Measurements from ENCODE around the gene GTPBP10.

Gene GTPBP10

GRCh38 chr7:90390926-90391325, 44.4 kb downstream of the GTPBP10 start:
- Mint-ChIP-seq H3K9me3 (peaks cover 1 to 6% of the 10 kb centered on the region in 2 donors), H3K27ac (no peak overlapping the region)

GRCh38 chr7:90391488-90391887, 45.0 kb downstream of the GTPBP10 start:
- no peak for ATAC-seq (replicated peaks)
- H3K4me1 Mint-ChIP-seq (ENCODE audit: low read depth in 2 of 2) = no peaks in the 10 kb centered on the region

More at GRCh38 chr7:90390926-90391325, 44.4 kb downstream of the GTPBP10 start:
- DNase-seq (no peak), ATAC-seq (replicated peaks) (no peak)
- H3K27me3 Mint-ChIP-seq = no peaks in the 10 kb centered on the region
- H3K36me3 Mint-ChIP-seq (ENCODE audit: insufficient read depth) = peaks cover 12% of the 10 kb centered on the region
- no peak overlapping the region for H3K4me3 Mint-ChIP-seq
- no peaks in the 10 kb centered on the region for H3K4me1 Mint-ChIP-seq (ENCODE audit: low read depth in 2 of 2)

GRCh38 chr7:90396420-90396819, 49.9 kb downstream of the GTPBP10 start:
- H3K9me3 Mint-ChIP-seq = peaks cover 1 to 6% of the 10 kb centered on the region in 2 donors
- ATAC-seq (replicated peaks) (no peak), DNase-seq (no peak)
- no peak overlapping the region for H3K27ac Mint-ChIP-seq
- no peaks in the 10 kb centered on the region for H3K27me3 Mint-ChIP-seq
- no peaks in the 10 kb centered on the region for H3K4me1 Mint-ChIP-seq (ENCODE audit: low read depth in 2 of 2)
- no peaks in the 10 kb centered on the region for H3K36me3 Mint-ChIP-seq (ENCODE audit: insufficient read depth)
- H3K4me3 Mint-ChIP-seq = no peak overlapping the region

More at GRCh38 chr7:90391488-90391887, 45.0 kb downstream of the GTPBP10 start:
- no peak for DNase-seq
- H3K36me3 Mint-ChIP-seq (ENCODE audit: insufficient read depth) = peaks cover 6% of the 10 kb centered on the region
- peaks cover 1 to 6% of the 10 kb centered on the region in 2 donors for H3K9me3 Mint-ChIP-seq
- no peak overlapping the region for H3K4me3 Mint-ChIP-seq
- no peak overlapping the region for H3K27ac Mint-ChIP-seq
- H3K27me3 Mint-ChIP-seq = no peaks in the 10 kb centered on the region

- Mint-ChIP-seq H3K27me3 (no peaks in the 10 kb centered on the region), H3K27ac (peak overlapping the region in 1 of 2 donors; percentile 65), H3K36me3 (ENCODE audit: insufficient read depth) (peaks cover 9% of the 10 kb centered on the region), H3K4me3 (no peak overlapping the region), H3K4me1 (ENCODE audit: low read depth in 2 of 2) (peaks cover 11 to 20% of the 10 kb centered on the region in 2 donors), H3K9me3 (no peaks in the 10 kb centered on the region)
- DNase-seq (no peak), ATAC-seq (replicated peaks) (no peak)
These were observed 55.5 kb downstream of the GTPBP10 start for GRCh38 chr7:90401989-90402388.

GRCh38 chr7:90402785-90403173, 56.3 kb downstream of the GTPBP10 start:
- Mint-ChIP-seq H3K27ac (peak overlapping the region; percentile 98 to 99), H3K4me3 (peak overlapping the region; percentile 98), H3K9me3 (no peaks in the 10 kb centered on the region), H3K4me1 (ENCODE audit: low read depth in 2 of 2) (peaks cover 11 to 20% of the 10 kb centered on the region in 2 donors), H3K27me3 (no peaks in the 10 kb centered on the region), H3K36me3 (ENCODE audit: insufficient read depth) (peaks cover 9% of the 10 kb centered on the region)
- no peak for ATAC-seq (replicated peaks)
- no peak for DNase-seq

- H3K4me1 Mint-ChIP-seq (ENCODE audit: low read depth in 2 of 2) = peaks cover 11 to 20% of the 10 kb centered on the region in 2 donors
- peaks cover 9% of the 10 kb centered on the region for H3K36me3 Mint-ChIP-seq (ENCODE audit: insufficient read depth)
- H3K4me3 Mint-ChIP-seq = peak within 1 kb of the TSS; percentile 98
- peak within 1 kb of the TSS; percentile 98 to 99 for H3K27ac Mint-ChIP-seq
- ATAC-seq (replicated peaks) = peak; percentile 96
- DNase-seq = peak; percentile 74 to 76 (median 74)
- H3K27me3 Mint-ChIP-seq = no peaks in the 10 kb centered on the region
- no peaks in the 10 kb centered on the region for H3K9me3 Mint-ChIP-seq
These were observed 56.9 kb downstream of the GTPBP10 start, which contains the start of gene CLDN12 for GRCh38 chr7:90403174-90404113. CLDN12 (plus strand) TSS chr7:90403461; CDS start chr7:90412677, 9,216 bp downstream.

GRCh38 chr7:90404777-90405176, 58.3 kb downstream of the GTPBP10 start:
- peak overlapping the region in 1 of 2 donors; percentile 98 for H3K4me3 Mint-ChIP-seq
- H3K27me3 Mint-ChIP-seq = no peaks in the 10 kb centered on the region
- H3K4me1 Mint-ChIP-seq (ENCODE audit: low read depth in 2 of 2) = peaks cover 11 to 20% of the 10 kb centered on the region in 2 donors
- peak overlapping the region in 1 of 2 donors; percentile 99 for H3K27ac Mint-ChIP-seq
- DNase-seq = no peak
- ATAC-seq (replicated peaks) = no peak
- H3K36me3 Mint-ChIP-seq (ENCODE audit: insufficient read depth) = peaks cover 9% of the 10 kb centered on the region
- no peaks in the 10 kb centered on the region for H3K9me3 Mint-ChIP-seq

GRCh38 chr7:90407484-90407821, 60.9 kb downstream of the GTPBP10 start:
- peaks cover 9% of the 10 kb centered on the region for H3K36me3 Mint-ChIP-seq (ENCODE audit: insufficient read depth)
- ATAC-seq (replicated peaks) (no peak), DNase-seq (no peak)
- H3K9me3 Mint-ChIP-seq = no peaks in the 10 kb centered on the region
- no peak overlapping the region for H3K4me3 Mint-ChIP-seq
- no peak overlapping the region for H3K27ac Mint-ChIP-seq
- H3K4me1 Mint-ChIP-seq (ENCODE audit: low read depth in 2 of 2) = peaks cover 11 to 19% of the 10 kb centered on the region in 2 donors
- H3K27me3 Mint-ChIP-seq = no peaks in the 10 kb centered on the region

- Mint-ChIP-seq H3K36me3 (ENCODE audit: insufficient read depth) (peaks cover 7% of the 10 kb centered on the region), H3K4me1 (ENCODE audit: low read depth in 2 of 2) (peaks cover 9 to 12% of the 10 kb centered on the region in 2 donors), H3K27ac (no peak overlapping the region), H3K27me3 (no peaks in the 10 kb centered on the region), H3K4me3 (no peak overlapping the region), H3K9me3 (no peaks in the 10 kb centered on the region)
- ATAC-seq (replicated peaks) = no peak
- no peak for DNase-seq
These were observed 61.6 kb downstream of the GTPBP10 start for GRCh38 chr7:90408142-90408541.

GRCh38 chr7:90409667-90410066, 63.2 kb downstream of the GTPBP10 start:
- Mint-ChIP-seq H3K36me3 (ENCODE audit: insufficient read depth) (no peaks in the 10 kb centered on the region), H3K9me3 (no peaks in the 10 kb centered on the region), H3K4me1 (ENCODE audit: low read depth in 2 of 2) (no peaks in the 10 kb centered on the region), H3K4me3 (no peak overlapping the region), H3K27me3 (no peaks in the 10 kb centered on the region), H3K27ac (no peak overlapping the region)
- no peak for DNase-seq
- ATAC-seq (replicated peaks) = no peak

- no peak for ATAC-seq (replicated peaks)
- H3K36me3 Mint-ChIP-seq (ENCODE audit: insufficient read depth) = no peaks in the 10 kb centered on the region
- no peaks in the 10 kb centered on the region for H3K4me1 Mint-ChIP-seq (ENCODE audit: low read depth in 2 of 2)
- no peak overlapping the region for H3K4me3 Mint-ChIP-seq
- H3K27ac Mint-ChIP-seq = no peak overlapping the region
- no peaks in the 10 kb centered on the region for H3K27me3 Mint-ChIP-seq
- no peaks in the 10 kb centered on the region for H3K9me3 Mint-ChIP-seq
- no peak for DNase-seq
These were observed 65.0 kb downstream of the GTPBP10 start for GRCh38 chr7:90411510-90411909.

- no peaks in the 10 kb centered on the region for H3K36me3 Mint-ChIP-seq (ENCODE audit: insufficient read depth)
- DNase-seq (no peak), ATAC-seq (replicated peaks) (no peak)
- H3K4me3 Mint-ChIP-seq = no peak overlapping the region
- no peaks in the 10 kb centered on the region for H3K27me3 Mint-ChIP-seq
- H3K4me1 Mint-ChIP-seq (ENCODE audit: low read depth in 2 of 2) = no peaks in the 10 kb centered on the region
- H3K9me3 Mint-ChIP-seq = no peaks in the 10 kb centered on the region
- H3K27ac Mint-ChIP-seq = no peak overlapping the region
These were observed 66.1 kb downstream of the GTPBP10 start for GRCh38 chr7:90412458-90413184.

GRCh38 chr7:90413185-90413528, 66.6 kb downstream of the GTPBP10 start:
- no peak overlapping the region for H3K4me3 Mint-ChIP-seq
- no peak overlapping the region for H3K27ac Mint-ChIP-seq
- no peaks in the 10 kb centered on the region for H3K9me3 Mint-ChIP-seq
- H3K27me3 Mint-ChIP-seq = no peaks in the 10 kb centered on the region
- H3K36me3 Mint-ChIP-seq (ENCODE audit: insufficient read depth) = no peaks in the 10 kb centered on the region
- DNase-seq (no peak), ATAC-seq (replicated peaks) (no peak)
- no peaks in the 10 kb centered on the region for H3K4me1 Mint-ChIP-seq (ENCODE audit: low read depth in 2 of 2)

Measured in effector memory CD8-positive, alpha-beta T cell (primary cell).